Measurements from ENCODE around the gene AFM. TPM values are rescaled to one million over a fixed set of nuclear protein-coding genes. Genes with fewer than 3 reads are reported as not detected.

The AFM gene
- total RNA-seq, 1 experiment from 2014 or later = 2.5 TPM

GRCh38 chr4:73443224-73443623 lies 38.3 kb upstream of the AFM start:
- Mint-ChIP-seq H3K36me3 (ENCODE audit: insufficient read depth, unreplicated experiment) (no peaks in the 10 kb centered on the region), H3K9me3 (ENCODE audit: unreplicated experiment) (no peaks in the 10 kb centered on the region), H3K27ac (ENCODE audit: unreplicated experiment) (no peak overlapping the region), H3K4me3 (ENCODE audit: unreplicated experiment) (no peak overlapping the region), H3K4me1 (ENCODE audit: low read depth, unreplicated experiment) (no peaks in the 10 kb centered on the region), H3K27me3 (ENCODE audit: insufficient read depth, unreplicated experiment) (no peaks in the 10 kb centered on the region)
- BruUV-seq (replicated peaks) = no TSS peak
- no peak for DNase-seq
- no peaks in the 10 kb centered on the region for H3K27me3 ChIP-seq (replicated peaks; ENCODE audit: control insufficient read depth, insufficient read depth, low read length)
- H3K4me3 ChIP-seq (ENCODE audit: low read depth, low read length) = no peak overlapping the region
- no peaks in the 10 kb centered on the region; the same call in 1 of the 2 replicates for H3K36me3 ChIP-seq (ENCODE audit: control insufficient read depth, insufficient read depth, low read length)
- H3K9me3 ChIP-seq = no peaks in the 10 kb centered on the region
- POLR2A ChIA-PET = no interaction called here
- H3K4me1 ChIP-seq = peaks cover 15% of the 10 kb centered on the region
- CTCF ChIA-PET = no interaction called here
- intact Hi-C loops (cut with micrococcal nuclease; ENCODE audit: unreplicated experiment) = no loop called here
- no peak for TF ChIP-seq CTCF (IDR thresholded peaks at IDR 0.05; ENCODE audit: insufficient read depth in 1 of 2, low read depth in 1 of 2, low read length in 1 of 2, severe bottlenecking in 1 of 2, unreplicated experiment in 1 of 2)

GRCh38 chr4:73445383-73446335 lies 35.9 kb upstream of the AFM start:
- H3K9me3 Mint-ChIP-seq (ENCODE audit: unreplicated experiment) = no peaks in the 10 kb centered on the region
- no peaks in the 10 kb centered on the region for H3K27me3 ChIP-seq (replicated peaks; ENCODE audit: control insufficient read depth, insufficient read depth, low read length)
- POLR2A ChIA-PET = no interaction called here
- H3K36me3 ChIP-seq (ENCODE audit: control insufficient read depth, insufficient read depth, low read length) = no peaks in the 10 kb centered on the region; the same call in 1 of the 2 replicates
- peaks cover 20% of the 10 kb centered on the region for H3K4me1 ChIP-seq
- no peaks in the 10 kb centered on the region for H3K4me1 Mint-ChIP-seq (ENCODE audit: low read depth, unreplicated experiment)
- no peaks in the 10 kb centered on the region for H3K9me3 ChIP-seq
- no peak for TF ChIP-seq CTCF (IDR thresholded peaks at IDR 0.05; ENCODE audit: insufficient read depth in 1 of 2, low read depth in 1 of 2, low read length in 1 of 2, severe bottlenecking in 1 of 2, unreplicated experiment in 1 of 2)
- no peak overlapping the region for H3K27ac Mint-ChIP-seq (ENCODE audit: unreplicated experiment)
- H3K36me3 Mint-ChIP-seq (ENCODE audit: insufficient read depth, unreplicated experiment) = no peaks in the 10 kb centered on the region
- intact Hi-C loops (cut with micrococcal nuclease; ENCODE audit: unreplicated experiment) = loop anchor here (1.0 to 5.0 kb wide), 5 partner anchors 11 to 207 kb away; no protein-coding TSS in a partner anchor
- no peak overlapping the region for H3K4me3 Mint-ChIP-seq (ENCODE audit: unreplicated experiment)
- no TSS peak for BruUV-seq (replicated peaks)
- CTCF ChIA-PET = interaction anchor here (0.6 to 3.1 kb wide), 14 partner anchors 7 to 244 kb away, joined by 3 to 69 read pairs (median 4); partner anchors contain the start of gene ANKRD17
- no peaks in the 10 kb centered on the region for H3K27me3 Mint-ChIP-seq (ENCODE audit: insufficient read depth, unreplicated experiment)
- no peak for DNase-seq
- H3K4me3 ChIP-seq (ENCODE audit: low read depth, low read length) = no peak overlapping the region

GRCh38 chr4:73446336-73446938 lies 35.1 kb upstream of the AFM start:
- no peaks in the 10 kb centered on the region for H3K36me3 Mint-ChIP-seq (ENCODE audit: insufficient read depth, unreplicated experiment)
- no peak overlapping the region for H3K4me3 ChIP-seq (ENCODE audit: low read depth, low read length)
- H3K9me3 ChIP-seq = no peaks in the 10 kb centered on the region
- BruUV-seq (replicated peaks) = no TSS peak
- POLR2A ChIA-PET = no interaction called here
- no peaks in the 10 kb centered on the region for H3K27me3 ChIP-seq (replicated peaks; ENCODE audit: control insufficient read depth, insufficient read depth, low read length)
- H3K4me3 Mint-ChIP-seq (ENCODE audit: unreplicated experiment) = no peak overlapping the region
- H3K27me3 Mint-ChIP-seq (ENCODE audit: insufficient read depth, unreplicated experiment) = no peaks in the 10 kb centered on the region
- peak; percentile 36 to 45 for DNase-seq
- no peaks in the 10 kb centered on the region; the same call in 1 of the 2 replicates for H3K36me3 ChIP-seq (ENCODE audit: control insufficient read depth, insufficient read depth, low read length)
- intact Hi-C loops (cut with micrococcal nuclease; ENCODE audit: unreplicated experiment) = loop anchor here (1.0 to 5.0 kb wide), 5 partner anchors 12 to 206 kb away; no protein-coding TSS in a partner anchor
- H3K27ac Mint-ChIP-seq (ENCODE audit: unreplicated experiment) = no peak overlapping the region
- H3K9me3 Mint-ChIP-seq (ENCODE audit: unreplicated experiment) = no peaks in the 10 kb centered on the region
- CTCF ChIA-PET = interaction anchor here (0.6 to 3.1 kb wide), 14 partner anchors 8 to 243 kb away, joined by 3 to 69 read pairs (median 4); partner anchors contain the start of gene ANKRD17
- H3K4me1 ChIP-seq = peaks cover 21% of the 10 kb centered on the region
- TF ChIP-seq CTCF (IDR thresholded peaks at IDR 0.05; ENCODE audit: insufficient read depth in 1 of 2, low read depth in 1 of 2, low read length in 1 of 2, severe bottlenecking in 1 of 2, unreplicated experiment in 1 of 2) = peak; percentile 76 to 81
- no peaks in the 10 kb centered on the region for H3K4me1 Mint-ChIP-seq (ENCODE audit: low read depth, unreplicated experiment)

All from Caco-2 (cell line).